Calu3 (cell line): ENCODE results near the gene CD33. TPM values are rescaled to one million over a fixed set of nuclear protein-coding genes. Genes with fewer than 3 reads are reported as not detected.

Source experiments
- BruUV-seq: library from RNA; stranded (reverse); fragments of 400-500 nt; replicated peaks from 2 replicates; lab custom pipeline; 2021; lab: Mats Ljungman, UMichigan
- CTCF ChIA-PET: fragments of 300-600 bp; sonication (Branson Sonifier 250); formaldehyde crosslinking; loops from one replicate; lab custom pipeline; 2022; ENCODE audit warnings: antibody characterized with exemption; lab: Charles Lee
- DNase-seq: peaks from one replicate; pipeline ENCODE4 v3.0.0; 2022
- H3K27ac Mint-ChIP-seq: one replicate; pipeline ENCODE4 v1.8.0; 2022; ENCODE audit warnings: mixed read lengths; ENCODE audit not compliant: unreplicated experiment
- H3K27me3 Mint-ChIP-seq: one replicate; pipeline ENCODE4 v1.8.0; 2022; ENCODE audit warnings: mixed read lengths; ENCODE audit not compliant: unreplicated experiment
- H3K36me3 Mint-ChIP-seq: one replicate; pipeline ENCODE4 v1.8.0; 2022; ENCODE audit warnings: mild to moderate bottlenecking, moderate library complexity, mixed read lengths; ENCODE audit not compliant: insufficient read depth, unreplicated experiment
- H3K4me1 Mint-ChIP-seq: one replicate; pipeline ENCODE4 v1.8.0; 2022; ENCODE audit warnings: mild to moderate bottlenecking, low read depth, mixed read lengths; ENCODE audit not compliant: unreplicated experiment
- H3K4me3 Mint-ChIP-seq: one replicate; pipeline ENCODE4 v1.8.0; 2022; ENCODE audit warnings: mild to moderate bottlenecking, low read depth, moderate library complexity, mixed read lengths; ENCODE audit not compliant: unreplicated experiment
- H3K9me3 Mint-ChIP-seq: one replicate; pipeline ENCODE4 v1.8.0; 2022; ENCODE audit warnings: low read depth, mixed read lengths; ENCODE audit not compliant: unreplicated experiment
- CTCF ChIP-seq: fragments of 200-600 bp; IDR thresholded peaks from one replicate; pipeline ENCODE4 v1.8.0; 2022; ENCODE audit warnings: antibody characterized with exemption; ENCODE audit not compliant: unreplicated experiment
- intact Hi-C: fragments of 100-400 bp; cut with micrococcal nuclease; formaldehyde crosslinking; loops from one replicate; pipeline ENCODE4 v1.10.0; 2022; ENCODE audit not compliant: unreplicated experiment
- total RNA-seq: library from RNA; stranded (reverse); gene quantifications from 2 replicates; pipeline ENCODE4 v1.2.3, GENCODE V29; 2022

The CD33 gene
- total RNA-seq, 1 experiment from 2014 or later, result not detected

GRCh38 chr19:51188227-51188559 lies 36.7 kb upstream of the CD33 start:
- H3K4me3 Mint-ChIP-seq, result no peak overlapping the region
- H3K36me3 Mint-ChIP-seq, result no peaks in the 10 kb centered on the region
- CTCF ChIA-PET, result interaction anchor here (0.7 kb wide), 1 partner anchor 213 kb away, joined by 3 read pairs; no protein-coding TSS in a partner anchor
- BruUV-seq, result no TSS peak
- H3K4me1 Mint-ChIP-seq, result no peaks in the 10 kb centered on the region
- intact Hi-C loops, result no loop called here
- peaks cover 83% of the 10 kb centered on the region for H3K27me3 Mint-ChIP-seq
- TF ChIP-seq CTCF, result no peak
- H3K27ac Mint-ChIP-seq, result no peak overlapping the region
- H3K9me3 Mint-ChIP-seq, result no peaks in the 10 kb centered on the region
- no peak for DNase-seq

GRCh38 chr19:51192689-51193088 lies 32.2 kb upstream of the CD33 start:
- Mint-ChIP-seq H3K9me3 (no peaks in the 10 kb centered on the region), H3K4me3 (no peak overlapping the region), H3K4me1 (peaks cover 13% of the 10 kb centered on the region), H3K27me3 (peaks cover 71% of the 10 kb centered on the region), H3K27ac (no peak overlapping the region), H3K36me3 (no peaks in the 10 kb centered on the region)
- BruUV-seq, result no TSS peak
- DNase-seq, result no peak
- intact Hi-C loops, result no loop called here
- CTCF ChIA-PET, result interaction anchor here (0.7 to 1.7 kb wide), 2 partner anchors 67 to 713 kb away, joined by 3 read pairs; no protein-coding TSS in a partner anchor
- TF ChIP-seq CTCF, result no peak

GRCh38 chr19:51194527-51195315 lies 30.2 kb upstream of the CD33 start:
- TF ChIP-seq CTCF, result no peak
- no TSS peak for BruUV-seq
- Mint-ChIP-seq H3K27ac (no peak overlapping the region), H3K9me3 (no peaks in the 10 kb centered on the region), H3K36me3 (no peaks in the 10 kb centered on the region), H3K4me1 (peaks cover 13% of the 10 kb centered on the region), H3K4me3 (no peak overlapping the region), H3K27me3 (peaks cover 83% of the 10 kb centered on the region)
- CTCF ChIA-PET, result interaction anchor here (1.2 kb wide), 1 partner anchor 65 kb away, joined by 4 read pairs; no protein-coding TSS in a partner anchor
- intact Hi-C loops, result loop anchor here (1.0 kb wide), 1 partner anchor 65 kb away; no protein-coding TSS in a partner anchor
- peak; percentile 24 for DNase-seq

GRCh38 chr19:51195316-51195586 lies 29.6 kb upstream of the CD33 start:
- BruUV-seq, result no TSS peak
- DNase-seq, result no peak
- no peak overlapping the region for H3K27ac Mint-ChIP-seq
- CTCF ChIA-PET, result interaction anchor here (1.2 kb wide), 1 partner anchor 64 kb away, joined by 4 read pairs; no protein-coding TSS in a partner anchor
- H3K9me3 Mint-ChIP-seq, result no peaks in the 10 kb centered on the region
- H3K4me1 Mint-ChIP-seq, result peaks cover 13% of the 10 kb centered on the region
- intact Hi-C loops, result loop anchor here (1.0 kb wide), 1 partner anchor 64 kb away; no protein-coding TSS in a partner anchor
- peaks cover 85% of the 10 kb centered on the region for H3K27me3 Mint-ChIP-seq
- no peak for TF ChIP-seq CTCF
- no peak overlapping the region for H3K4me3 Mint-ChIP-seq
- H3K36me3 Mint-ChIP-seq, result no peaks in the 10 kb centered on the region
